Vagina (tissue), 2 donors: ENCODE data around the gene RAC2.

Source experiments
- CTCF ChIP-seq, 3 experiments: fragments of 450-650 bp in 2 of 3; fragments of 200-600 bp in 1 of 3; sonication (generic) in 1 of 3; IDR thresholded peaks; one replicate each; pipeline ENCODE4 v1.5.1; 2017 to 2019; ENCODE audit warnings: antibody characterized with exemption in 3 of 3, mild to moderate bottlenecking in 2 of 3, moderate library complexity in 2 of 3
- POLR2A ChIP-seq, 2 donors: fragments of 450-650 bp; IDR thresholded peaks; one replicate each; pipeline ENCODE4 v1.6.1; 2017; ENCODE audit warnings: antibody characterized with exemption in 2 of 2, mild to moderate bottlenecking in 2 of 2, moderate library complexity in 2 of 2
- POLR2AphosphoS5 ChIP-seq, 2 donors: sonication (generic); formaldehyde crosslinking; IDR thresholded peaks; one replicate each; pipeline ENCODE4 v1.9.0; 2017; ENCODE audit warnings: antibody characterized with exemption in 2 of 2, mild to moderate bottlenecking in 2 of 2, low read depth in 1 of 2; ENCODE audit not compliant: insufficient read depth in 1 of 2

GRCh38 chr22:37279331-37280181 lies 35.5 kb upstream of the RAC2 start:
- TF ChIP-seq POLR2A (IDR thresholded peaks at IDR 0.05) (no peak), CTCF (IDR thresholded peaks at IDR 0.05) (no peak), POLR2AphosphoS5 (IDR thresholded peaks at IDR 0.05; ENCODE audit: insufficient read depth in 1 of 2, low read depth in 1 of 2) (no peak)
